ENCODE results near the gene CYTH3. TPM values are rescaled to one million over a fixed set of nuclear protein-coding genes. Genes with fewer than 3 reads are reported as not detected.

CYTH3 gene
- total RNA-seq, 2 experiments from 2014 or later: 1.2 to 1.7 TPM

GRCh38 chr7:6246251-6246917, 26.0 kb downstream of the CYTH3 start:
- no peaks in the 10 kb centered on the region for H3K36me3 Mint-ChIP-seq (ENCODE audit: low read depth)
- no peak overlapping the region for H3K27ac Mint-ChIP-seq
- CTCF ChIA-PET: no interaction called here
- H3K9me3 Mint-ChIP-seq: no peaks in the 10 kb centered on the region
- peaks cover 42% of the 10 kb centered on the region for H3K27me3 Mint-ChIP-seq
- no peak overlapping the region for H3K4me3 Mint-ChIP-seq
- peaks cover 8% of the 10 kb centered on the region for H3K4me1 Mint-ChIP-seq
- POLR2A ChIA-PET: no interaction called here
- DNase-seq: no peak

- Mint-ChIP-seq H3K4me3 (no peak overlapping the region), H3K27ac (no peak overlapping the region), H3K27me3 (peaks cover 25% of the 10 kb centered on the region), H3K9me3 (no peaks in the 10 kb centered on the region), H3K4me1 (peaks cover 5% of the 10 kb centered on the region), H3K36me3 (ENCODE audit: low read depth) (no peaks in the 10 kb centered on the region)
- ChIA-PET POLR2A (no interaction called here), CTCF (no interaction called here)
- DNase-seq: no peak
These were observed 28.4 kb downstream of the CYTH3 start for GRCh38 chr7:6244021-6244420.

GRCh38 chr7:6243168-6243567, 29.3 kb downstream of the CYTH3 start:
- no peak overlapping the region for H3K27ac Mint-ChIP-seq
- H3K27me3 Mint-ChIP-seq: peaks cover 18% of the 10 kb centered on the region
- no peaks in the 10 kb centered on the region for H3K36me3 Mint-ChIP-seq (ENCODE audit: low read depth)
- DNase-seq: no peak
- no peaks in the 10 kb centered on the region for H3K9me3 Mint-ChIP-seq
- no peak overlapping the region for H3K4me3 Mint-ChIP-seq
- ChIA-PET CTCF (no interaction called here), POLR2A (no interaction called here)
- H3K4me1 Mint-ChIP-seq: peaks cover 5% of the 10 kb centered on the region

- Mint-ChIP-seq H3K27me3 (peaks cover 15% of the 10 kb centered on the region), H3K36me3 (ENCODE audit: low read depth) (no peaks in the 10 kb centered on the region), H3K9me3 (no peaks in the 10 kb centered on the region), H3K27ac (no peak overlapping the region), H3K4me3 (no peak overlapping the region), H3K4me1 (peaks cover 5% of the 10 kb centered on the region)
- POLR2A ChIA-PET: interaction anchor here (0.7 kb wide), 1 partner anchor 136 kb away, joined by 3 read pairs; no protein-coding TSS in a partner anchor
- CTCF ChIA-PET: no interaction called here
- DNase-seq: no peak
These were observed 29.9 kb downstream of the CYTH3 start for GRCh38 chr7:6242561-6242960.

- H3K9me3 Mint-ChIP-seq: no peaks in the 10 kb centered on the region
- no peak for DNase-seq
- no peaks in the 10 kb centered on the region for H3K36me3 Mint-ChIP-seq (ENCODE audit: low read depth)
- POLR2A ChIA-PET: no interaction called here
- no peak overlapping the region for H3K4me3 Mint-ChIP-seq
- H3K4me1 Mint-ChIP-seq: peaks cover 5% of the 10 kb centered on the region
- H3K27me3 Mint-ChIP-seq: peaks cover 11% of the 10 kb centered on the region
- H3K27ac Mint-ChIP-seq: no peak overlapping the region
- CTCF ChIA-PET: interaction anchor here (0.6 kb wide), 1 partner anchor 431 kb away, joined by 4 read pairs; no protein-coding TSS in a partner anchor
These were observed 30.8 kb downstream of the CYTH3 start for GRCh38 chr7:6241607-6241973.

- H3K4me1 Mint-ChIP-seq: peaks cover 9% of the 10 kb centered on the region
- no peaks in the 10 kb centered on the region for H3K9me3 Mint-ChIP-seq
- H3K4me3 Mint-ChIP-seq: no peak overlapping the region
- DNase-seq: no peak
- POLR2A ChIA-PET: no interaction called here
- no peak overlapping the region for H3K27ac Mint-ChIP-seq
- H3K27me3 Mint-ChIP-seq: peaks cover 11% of the 10 kb centered on the region
- no peaks in the 10 kb centered on the region for H3K36me3 Mint-ChIP-seq (ENCODE audit: low read depth)
- CTCF ChIA-PET: no interaction called here
These were observed 34.0 kb downstream of the CYTH3 start for GRCh38 chr7:6238309-6238925.

- Mint-ChIP-seq H3K4me1 (peaks cover 14% of the 10 kb centered on the region), H3K36me3 (ENCODE audit: low read depth) (no peaks in the 10 kb centered on the region), H3K4me3 (no peak overlapping the region), H3K27ac (no peak overlapping the region), H3K27me3 (peaks cover 13% of the 10 kb centered on the region), H3K9me3 (no peaks in the 10 kb centered on the region)
- ChIA-PET CTCF (no interaction called here), POLR2A (no interaction called here)
- DNase-seq: no peak
These were observed 34.7 kb downstream of the CYTH3 start for GRCh38 chr7:6237730-6238129.

- ChIA-PET POLR2A (no interaction called here), CTCF (no interaction called here)
- Mint-ChIP-seq H3K36me3 (ENCODE audit: low read depth) (no peaks in the 10 kb centered on the region), H3K27me3 (peaks cover 20% of the 10 kb centered on the region), H3K4me3 (no peak overlapping the region), H3K4me1 (peaks cover 21% of the 10 kb centered on the region), H3K27ac (no peak overlapping the region), H3K9me3 (no peaks in the 10 kb centered on the region)
- DNase-seq: no peak
These were observed 35.4 kb downstream of the CYTH3 start for GRCh38 chr7:6237011-6237410.

- H3K4me3 Mint-ChIP-seq: no peak overlapping the region
- H3K27me3 Mint-ChIP-seq: peaks cover 31% of the 10 kb centered on the region
- POLR2A ChIA-PET: no interaction called here
- H3K4me1 Mint-ChIP-seq: peaks cover 22% of the 10 kb centered on the region
- DNase-seq: no peak
- H3K9me3 Mint-ChIP-seq: no peaks in the 10 kb centered on the region
- no peaks in the 10 kb centered on the region for H3K36me3 Mint-ChIP-seq (ENCODE audit: low read depth)
- CTCF ChIA-PET: no interaction called here
- H3K27ac Mint-ChIP-seq: no peak overlapping the region
These were observed 37.2 kb downstream of the CYTH3 start for GRCh38 chr7:6235029-6235871.

GRCh38 chr7:6234384-6234783, 38.0 kb downstream of the CYTH3 start:
- no peak overlapping the region for H3K27ac Mint-ChIP-seq
- POLR2A ChIA-PET: no interaction called here
- CTCF ChIA-PET: no interaction called here
- no peak for DNase-seq
- H3K27me3 Mint-ChIP-seq: peaks cover 32% of the 10 kb centered on the region
- no peaks in the 10 kb centered on the region for H3K9me3 Mint-ChIP-seq
- no peak overlapping the region for H3K4me3 Mint-ChIP-seq
- H3K4me1 Mint-ChIP-seq: peaks cover 22% of the 10 kb centered on the region
- no peaks in the 10 kb centered on the region for H3K36me3 Mint-ChIP-seq (ENCODE audit: low read depth)

- H3K27me3 Mint-ChIP-seq: peaks cover 42% of the 10 kb centered on the region
- H3K4me1 Mint-ChIP-seq: peaks cover 22% of the 10 kb centered on the region
- H3K4me3 Mint-ChIP-seq: no peak overlapping the region
- DNase-seq: peak; percentile 21
- no peaks in the 10 kb centered on the region for H3K36me3 Mint-ChIP-seq (ENCODE audit: low read depth)
- H3K9me3 Mint-ChIP-seq: no peaks in the 10 kb centered on the region
- H3K27ac Mint-ChIP-seq: no peak overlapping the region
- ChIA-PET CTCF (no interaction called here), POLR2A (no interaction called here)
These were observed 39.9 kb downstream of the CYTH3 start for GRCh38 chr7:6232534-6232933.

- H3K27ac Mint-ChIP-seq: no peak overlapping the region
- ChIA-PET POLR2A (no interaction called here), CTCF (interaction anchor here (0.8 kb wide), 1 partner anchor 92 kb away, joined by 4 read pairs; no protein-coding TSS in a partner anchor)
- H3K9me3 Mint-ChIP-seq: no peaks in the 10 kb centered on the region
- peaks cover 22% of the 10 kb centered on the region for H3K4me1 Mint-ChIP-seq
- peaks cover 42% of the 10 kb centered on the region for H3K27me3 Mint-ChIP-seq
- H3K36me3 Mint-ChIP-seq (ENCODE audit: low read depth): no peaks in the 10 kb centered on the region
- DNase-seq: no peak
- H3K4me3 Mint-ChIP-seq: no peak overlapping the region
These were observed 40.3 kb downstream of the CYTH3 start for GRCh38 chr7:6232116-6232515.

GRCh38 chr7:6231184-6231583, 41.2 kb downstream of the CYTH3 start:
- Mint-ChIP-seq H3K4me1 (peaks cover 22% of the 10 kb centered on the region), H3K27me3 (peaks cover 45% of the 10 kb centered on the region), H3K4me3 (no peak overlapping the region), H3K9me3 (no peaks in the 10 kb centered on the region), H3K27ac (no peak overlapping the region), H3K36me3 (ENCODE audit: low read depth) (no peaks in the 10 kb centered on the region)
- POLR2A ChIA-PET: no interaction called here
- DNase-seq: no peak
- CTCF ChIA-PET: interaction anchor here (0.8 kb wide), 1 partner anchor 93 kb away, joined by 4 read pairs; no protein-coding TSS in a partner anchor
